HepG2 (cell line): ENCODE results near the gene PTGR3. TPM values are rescaled to one million over a fixed set of nuclear protein-coding genes. Genes with fewer than 3 reads are reported as not detected.
A peak's percentile ranks its signal among the peaks of the same experiment; 100 is the strongest.

Source experiments
- DNMT1 ChIP-seq: sonication (generic); formaldehyde crosslinking; IDR thresholded peaks from 2 replicates; pipeline ENCODE4 v1.5.1; 2020; ENCODE audit warnings: mild to moderate bottlenecking, missing genetic modification reagents
- DRAP1 ChIP-seq: IDR thresholded peaks from 2 replicates; pipeline ENCODE4 v1.6.1; 2016; ENCODE audit warnings: missing genetic modification reagents, missing compliant biosample characterization
- GATAD2A ChIP-seq: IDR thresholded peaks from 2 replicates; pipeline ENCODE4 v1.6.1; 2016
- HDAC2 ChIP-seq: sonication (generic); formaldehyde crosslinking; IDR thresholded peaks from 2 replicates; pipeline ENCODE4 v1.4.0; 2020; ENCODE audit warnings: missing genetic modification reagents
- HHEX ChIP-seq: IDR thresholded peaks from 2 replicates; pipeline ENCODE4 v1.6.1; 2016; ENCODE audit warnings: control low read depth
- HMGXB4 ChIP-seq, 2 experiments: sonication (generic) in 1 of 2; formaldehyde crosslinking in 1 of 2; IDR thresholded peaks; 2 replicates each; pipeline versions ENCODE4 v1.4.0 to v1.6.1; 2018 to 2020; ENCODE audit warnings: missing genetic modification reagents in 2 of 2, borderline replicate concordance in 1 of 2, low read depth in 1 of 2, mild to moderate bottlenecking in 1 of 2, missing biosample characterization in 1 of 2
- KDM2A ChIP-seq: sonication (generic); formaldehyde crosslinking; IDR thresholded peaks from 2 replicates; pipeline ENCODE4 v1.4.0; 2020; ENCODE audit warnings: low read depth, missing genetic modification reagents, borderline replicate concordance
- MYPOP ChIP-seq: sonication (generic); formaldehyde crosslinking; IDR thresholded peaks from 2 replicates; pipeline ENCODE4 v1.8.1; 2023; ENCODE audit warnings: mild to moderate bottlenecking, moderate library complexity, missing genetic modification reagents
- NFKB2 ChIP-seq: sonication (generic); formaldehyde crosslinking; IDR thresholded peaks from 2 replicates; pipeline ENCODE4 v1.4.0; 2020; ENCODE audit warnings: missing genetic modification reagents, borderline replicate concordance
- PRPF4 ChIP-seq: fragments of 200-400 bp; formaldehyde crosslinking; IDR thresholded peaks from 2 replicates; pipeline ENCODE4 v1.6.1; 2016; ENCODE audit warnings: low read length, low read depth; ENCODE audit not compliant: poor library complexity, severe bottlenecking
- RXRA ChIP-seq: sonication (generic); formaldehyde crosslinking; IDR thresholded peaks from 2 replicates; pipeline ENCODE4 v1.5.1; 2020; ENCODE audit warnings: missing genetic modification reagents
- SKIL ChIP-seq: sonication (generic); formaldehyde crosslinking; IDR thresholded peaks from 2 replicates; pipeline ENCODE4 v1.8.0; 2022; ENCODE audit warnings: missing genetic modification reagents, mild to moderate bottlenecking, moderate library complexity, borderline replicate concordance
- SOX5 ChIP-seq: IDR thresholded peaks from 2 replicates; pipeline ENCODE4 v1.6.1; 2016; ENCODE audit warnings: borderline replicate concordance
- WIZ ChIP-seq: sonication (generic); formaldehyde crosslinking; IDR thresholded peaks from 2 replicates; pipeline ENCODE4 v1.5.1; 2020; ENCODE audit warnings: mild to moderate bottlenecking, missing genetic modification reagents
- XRCC5 ChIP-seq: fragments of 200-400 bp; formaldehyde crosslinking; optimal IDR thresholded peaks from 2 replicates; pipeline ENCODE3; 2017; ENCODE audit warnings: mild to moderate bottlenecking, low read length
- ZBTB21 ChIP-seq: sonication (generic); formaldehyde crosslinking; IDR thresholded peaks from 2 replicates; pipeline ENCODE4 v1.4.0; 2020; ENCODE audit warnings: missing genetic modification reagents
- ZBTB25 ChIP-seq: IDR thresholded peaks from 2 replicates; pipeline ENCODE4 v1.6.1; 2018; ENCODE audit warnings: missing genetic modification reagents
- ZNF292 ChIP-seq: sonication (generic); formaldehyde crosslinking; IDR thresholded peaks from 2 replicates; pipeline ENCODE4 v1.8.1; 2022; ENCODE audit warnings: mild to moderate bottlenecking, low read depth, missing genetic modification reagents, borderline replicate concordance
- ZNF557 ChIP-seq: sonication (generic); formaldehyde crosslinking; IDR thresholded peaks from 2 replicates; pipeline ENCODE4 v1.4.0; 2020; ENCODE audit warnings: missing genetic modification reagents
- ZNF629 ChIP-seq: sonication (generic); formaldehyde crosslinking; conservative IDR thresholded peaks from 2 replicates; pipeline ENCODE4 v1.5.0; 2020; ENCODE audit warnings: missing genetic modification reagents
- ZNF780A ChIP-seq: sonication (generic); formaldehyde crosslinking; IDR thresholded peaks from 2 replicates; pipeline ENCODE4 v1.8.0; 2022; ENCODE audit warnings: mild to moderate bottlenecking, missing genetic modification reagents, moderate library complexity
- polyA plus RNA-seq, 8 experiments: library from polyadenylated mRNA; depleted of rRNA in 3 of 8; stranded (reverse) in 7 of 8; unstranded in 1 of 8; fragments of >200 nt; fragmentation: Illumina TruSeq in 4 of 8; extraction: Trizol in 4 of 8; gene quantifications; 2 replicates each; pipeline versions ENCODE4 v1.2.1 to v1.2.3, GENCODE V29; 2011 to 2016; ENCODE audit warnings: low read depth in 4 of 8, missing spikeins in 1 of 8, mixed read lengths in 1 of 8; ENCODE audit not compliant: insufficient read depth in 1 of 8
- total RNA-seq, 5 experiments: library from RNA; depleted of rRNA; stranded (reverse); fragments of >200 nt; fragmentation: Illumina TruSeq; extraction: Trizol; gene quantifications; 2 replicates each; pipeline ENCODE4 v1.2.3, GENCODE V29; 2016; ENCODE audit warnings: low read depth in 1 of 5

The PTGR3 gene
- total and polyA plus RNA-seq, 2 of the 13 experiments (the other 11 are each of a cell fraction or from before 2014, with no cell fraction given), result 11.5 to 25.3 TPM

- no peak for TF ChIP-seq ZBTB21 (CRISPR knock-in tag)
- no peak for TF ChIP-seq HDAC2 (CRISPR knock-in tag)
- TF ChIP-seq HMGXB4 (CRISPR knock-in tag; IDR thresholded peaks at IDR 0.05; ENCODE audit: borderline replicate concordance in 1 of 2, low read depth in 1 of 2), result peak in 1 of 2 experiments; percentile 18; a peak in 1 of 4 replicates
- 0 out of 2 replicates have a peak, but pooled peaks have one; percentile 16 for TF ChIP-seq ZNF780A
- no peak for TF ChIP-seq KDM2A (CRISPR knock-in tag)
- no peak for TF ChIP-seq NFKB2 (CRISPR knock-in tag)
- peak; percentile 51 for TF ChIP-seq XRCC5
- TF ChIP-seq PRPF4, result no peak
- no peak for TF ChIP-seq WIZ (CRISPR knock-in tag)
- TF ChIP-seq SOX5 (CRISPR knock-in tag), result no peak
- no peak for TF ChIP-seq SKIL
- 0 out of 2 replicates have a peak, but pooled peaks have one; percentile 55 for TF ChIP-seq ZNF557 (CRISPR knock-in tag)
- 0 out of 2 replicates have a peak, but pooled peaks have one; percentile 61 for TF ChIP-seq MYPOP
- TF ChIP-seq RXRA (CRISPR knock-in tag), result no peak
- TF ChIP-seq HHEX, result no peak
- TF ChIP-seq DRAP1 (CRISPR knock-in tag), result peak; percentile 51; the same call in 1 of the 2 replicates
- TF ChIP-seq GATAD2A (CRISPR knock-in tag), result 0 out of 2 replicates have a peak, but pooled peaks have one; percentile 7
- TF ChIP-seq ZBTB25 (CRISPR knock-in tag), result peak; percentile 37; the same call in 1 of the 2 replicates
- no peak for TF ChIP-seq DNMT1 (CRISPR knock-in tag)
- TF ChIP-seq ZNF292 (CRISPR knock-in tag), result peak; percentile 48; the same call in 1 of the 2 replicates
- no peak for TF ChIP-seq ZNF629 (CRISPR knock-in tag)
Observed at GRCh38 chr18:75210274-75211001, 1.5 kb upstream of the PTGR3 start, which contains the start of gene TSHZ1 (continued).
